ENCODE results near the gene ATP8B4.
"Not testable (repeated sequence)": the region's sequence is repeated elsewhere in the genome, so short reads cannot be mapped to it uniquely, and the experiment has no call there.

Gene ATP8B4

DNA sequence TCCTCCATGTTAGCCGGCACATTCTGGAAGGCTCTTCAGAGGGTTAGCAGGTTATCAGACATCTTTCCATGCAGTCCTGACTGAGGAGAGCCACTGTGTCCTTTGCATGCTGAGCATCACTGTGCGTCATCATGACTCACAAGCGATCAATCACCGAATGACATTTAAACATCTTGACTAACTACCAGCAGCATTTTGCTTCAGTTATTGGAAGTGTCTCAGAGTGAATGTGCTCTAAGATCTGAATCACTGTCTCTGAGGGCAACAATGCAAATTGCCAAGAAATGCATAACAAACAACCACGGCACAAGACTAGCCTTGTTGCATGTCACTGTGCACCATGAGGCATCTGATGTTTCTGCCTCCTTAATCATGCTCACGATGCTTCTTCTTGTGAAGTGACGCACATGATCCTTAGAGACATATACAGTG lies 18.3 kb upstream of the ATP8B4 start:
- DNase-seq: no peak

DNA sequence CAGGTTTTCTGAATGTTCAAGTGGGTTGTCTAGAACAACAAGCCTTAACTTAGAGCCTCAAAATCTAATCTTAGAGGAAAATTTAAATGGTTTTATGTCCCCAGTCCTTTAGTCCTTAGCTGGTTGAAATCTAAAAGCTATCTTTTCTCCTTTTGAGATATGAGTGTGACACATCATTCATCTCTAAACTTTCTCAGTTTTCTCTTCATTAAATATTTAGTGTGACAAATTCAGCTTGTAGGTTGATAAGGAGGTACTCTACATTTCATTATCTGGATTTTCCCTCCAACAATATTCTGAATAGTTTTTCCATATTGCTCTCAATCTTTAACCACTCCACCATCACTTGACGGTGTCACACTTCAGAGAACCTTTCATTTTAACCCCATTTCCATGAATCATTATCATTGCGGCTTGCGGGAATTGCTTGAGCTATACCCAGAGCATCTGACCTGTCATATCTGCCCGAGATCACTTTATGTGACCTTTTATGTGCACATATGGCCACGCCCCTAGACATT lies 16.1 kb upstream of the ATP8B4 start:
- no peak for DNase-seq

DNA sequence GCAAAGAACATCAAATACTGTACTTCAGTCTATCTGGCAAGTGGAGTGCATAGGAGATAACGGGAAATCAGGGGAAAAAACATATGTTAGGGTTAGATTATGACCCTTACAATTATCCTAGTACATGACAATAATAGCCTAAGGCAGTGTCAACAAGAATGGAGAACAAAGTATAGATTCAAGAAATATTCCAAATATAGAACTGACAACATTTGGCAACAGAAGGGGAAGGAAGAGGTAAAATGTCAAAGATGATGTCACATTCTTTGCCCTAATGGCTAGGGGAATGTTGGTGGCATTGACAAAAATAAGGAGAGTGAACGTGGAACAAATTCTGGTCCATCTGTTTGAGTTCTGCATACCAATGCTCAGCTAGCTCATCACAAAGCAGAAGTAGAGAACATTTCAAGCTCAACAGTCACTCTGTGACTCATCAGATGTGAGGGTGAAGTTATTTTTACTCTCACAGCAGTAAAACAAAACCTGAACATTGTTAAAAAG lies 15.5 kb upstream of the ATP8B4 start:
- DNase-seq: no peak

DNA sequence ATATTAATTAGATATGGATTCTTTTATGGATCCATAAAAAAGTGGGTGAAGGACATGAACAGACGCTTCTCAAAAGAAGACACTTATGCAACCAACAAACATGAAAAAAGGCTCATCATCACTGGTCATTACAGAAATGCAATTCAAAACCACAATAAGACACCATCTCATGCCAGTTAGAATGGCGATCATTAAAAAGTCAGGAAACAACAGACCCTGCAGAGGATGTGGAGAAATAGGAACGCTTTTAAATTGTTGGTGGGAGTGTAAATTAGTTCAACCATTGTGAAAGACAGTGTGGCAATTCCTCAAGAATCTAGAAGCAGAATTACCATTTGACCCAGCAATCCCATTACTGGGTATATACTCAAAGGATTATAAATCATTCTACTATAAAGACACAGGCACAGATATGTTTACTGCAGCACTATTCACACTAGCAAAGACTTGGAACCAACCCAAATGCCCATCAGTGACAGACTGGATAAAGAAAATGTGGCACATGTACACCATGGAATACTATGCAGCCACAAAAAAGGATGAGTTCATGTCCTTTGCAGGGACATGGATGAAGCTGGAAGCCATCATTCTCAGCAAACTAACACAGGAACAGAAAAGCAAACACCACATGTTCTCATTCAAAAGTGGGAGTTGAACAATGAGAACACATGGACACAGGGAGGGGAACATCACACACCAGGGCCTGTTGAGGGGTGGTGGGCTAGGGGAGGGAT lies 13.4 kb upstream of the ATP8B4 start:
- DNase-seq: not testable (repeated sequence)

DNA sequence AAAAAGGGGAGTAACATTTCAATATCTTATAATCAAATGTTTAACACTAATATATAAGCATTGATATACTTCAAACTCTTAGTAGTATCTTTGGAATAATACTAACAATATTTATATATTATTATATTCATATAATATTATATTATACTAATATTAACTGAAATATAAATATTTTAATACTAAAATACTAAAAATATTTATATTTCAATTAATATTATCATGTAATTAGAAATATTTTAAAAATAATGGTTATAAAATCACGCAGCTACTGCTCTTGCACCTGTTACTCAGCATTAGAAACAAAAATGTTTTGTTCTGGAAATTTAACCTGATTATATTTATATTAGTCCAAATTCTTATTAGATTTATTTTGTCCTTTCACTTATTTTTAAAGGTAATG lies 12.6 kb upstream of the ATP8B4 start:
- no peak for DNase-seq

DNA sequence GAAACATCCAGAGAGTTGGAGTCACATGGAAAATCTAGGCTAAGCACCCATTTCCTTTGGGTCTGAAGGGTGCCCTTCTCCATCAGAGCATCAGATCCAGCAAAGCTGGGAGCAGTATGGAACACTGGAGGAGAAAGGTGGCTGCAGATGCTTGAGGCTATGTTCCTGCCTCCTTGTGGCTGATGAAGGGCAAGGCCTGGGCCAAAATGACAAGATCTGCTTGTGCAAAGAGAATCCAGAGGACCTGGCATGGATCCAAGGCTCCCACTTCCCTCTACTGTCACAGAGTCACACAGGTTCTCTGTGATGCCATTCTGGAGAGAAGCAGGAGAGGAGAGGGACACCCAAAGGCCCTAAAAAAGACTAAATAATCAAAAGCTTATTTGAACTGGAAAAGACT lies 9.2 kb upstream of the ATP8B4 start:
- no peak for DNase-seq

DNA sequence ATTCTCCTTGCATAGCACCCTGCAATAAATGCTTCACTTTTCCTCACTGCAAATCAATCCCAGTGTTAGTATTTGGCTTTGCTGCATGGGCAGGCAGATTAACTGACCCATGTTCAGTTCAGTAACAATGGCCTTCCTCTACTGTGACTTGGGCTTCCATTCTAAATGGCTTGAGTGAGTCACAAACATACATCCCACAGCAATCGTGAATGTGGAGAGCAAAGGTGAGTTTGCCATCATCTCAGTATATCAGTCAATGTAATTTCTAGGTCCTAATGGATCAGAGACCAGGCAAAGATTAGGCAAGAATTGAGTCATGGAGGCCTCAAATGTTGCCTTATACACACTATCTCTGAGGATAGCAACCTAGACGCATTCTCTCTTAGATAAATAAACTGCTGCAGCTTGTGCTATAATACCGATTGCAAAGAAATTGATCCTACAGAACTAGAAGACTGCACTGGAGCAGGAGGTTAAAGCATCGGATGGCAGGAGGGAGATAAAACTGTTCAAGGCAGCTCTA lies 8.3 kb upstream of the ATP8B4 start:
- DNase-seq: no peak

DNA sequence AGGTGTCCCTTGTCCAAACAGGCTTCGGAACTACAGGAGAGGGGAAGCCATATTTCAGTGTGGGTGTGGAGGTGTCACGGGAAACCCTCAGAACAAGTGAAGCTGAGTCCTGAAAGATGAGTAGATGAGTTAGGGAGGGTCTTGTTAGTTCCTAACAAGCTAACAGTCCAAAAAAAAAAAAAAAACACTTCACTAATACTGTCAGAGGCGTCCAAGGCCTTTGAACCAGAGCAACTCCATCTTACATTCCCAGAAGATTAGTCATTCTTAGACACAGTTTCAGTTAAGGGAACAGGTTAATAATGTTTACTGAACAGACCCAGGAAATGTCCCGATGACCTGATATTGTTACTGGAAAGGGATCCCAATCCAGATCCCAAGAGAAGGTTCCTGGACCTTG lies 7.0 kb upstream of the ATP8B4 start:
- DNase-seq: no peak

DNA sequence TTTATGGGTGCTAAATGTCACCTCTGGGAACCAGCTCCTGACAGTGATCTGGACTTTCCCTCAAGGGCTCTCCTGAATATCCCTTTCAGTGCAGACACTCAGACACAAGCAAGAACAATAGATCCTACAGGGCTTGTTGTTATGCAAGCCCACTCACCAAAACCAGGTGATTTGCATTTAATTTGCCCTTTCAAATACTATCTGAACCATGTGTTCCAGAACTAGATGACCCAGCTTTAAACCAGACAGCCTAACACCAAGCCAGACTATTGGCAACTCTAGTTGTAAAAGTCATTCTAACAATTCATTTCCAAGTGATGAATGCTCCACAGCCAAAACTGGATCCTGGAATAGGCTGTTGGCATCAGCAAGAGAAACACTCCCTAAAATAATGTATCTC lies 5.6 kb upstream of the ATP8B4 start:
- no peak for DNase-seq

DNA sequence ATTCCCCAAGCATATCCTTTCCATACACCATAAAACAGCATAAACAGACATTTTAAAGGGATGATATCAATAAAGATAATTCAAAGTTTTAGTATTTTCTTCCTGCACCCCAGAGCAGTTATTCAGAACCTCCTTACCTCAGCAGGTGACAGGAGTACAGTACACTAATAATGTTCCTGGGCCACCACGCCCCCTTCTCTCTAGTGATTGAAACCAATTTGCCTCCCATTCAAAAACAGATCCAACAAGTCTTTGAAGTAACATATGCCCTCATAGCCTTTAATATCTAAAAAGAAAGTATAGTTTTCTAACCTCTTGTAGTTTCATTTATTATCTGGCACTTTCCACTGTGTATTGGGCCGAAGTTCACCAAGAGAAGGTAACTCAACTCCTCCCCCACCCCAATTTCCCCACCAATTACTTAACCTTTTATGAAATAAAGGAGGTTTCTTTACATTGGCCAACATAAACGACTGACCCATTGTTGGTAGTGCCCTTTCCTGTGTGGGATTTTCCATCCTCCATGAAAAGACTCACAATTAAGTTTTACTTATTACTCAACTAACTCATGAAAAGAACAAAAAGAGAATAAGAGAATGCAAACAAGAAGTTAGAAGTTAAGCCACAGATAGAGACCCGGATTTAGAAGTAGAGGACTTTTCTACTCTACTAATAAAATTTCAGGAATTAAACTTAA lies 5.0 kb upstream of the ATP8B4 start:
- DNase-seq: no peak

DNA sequence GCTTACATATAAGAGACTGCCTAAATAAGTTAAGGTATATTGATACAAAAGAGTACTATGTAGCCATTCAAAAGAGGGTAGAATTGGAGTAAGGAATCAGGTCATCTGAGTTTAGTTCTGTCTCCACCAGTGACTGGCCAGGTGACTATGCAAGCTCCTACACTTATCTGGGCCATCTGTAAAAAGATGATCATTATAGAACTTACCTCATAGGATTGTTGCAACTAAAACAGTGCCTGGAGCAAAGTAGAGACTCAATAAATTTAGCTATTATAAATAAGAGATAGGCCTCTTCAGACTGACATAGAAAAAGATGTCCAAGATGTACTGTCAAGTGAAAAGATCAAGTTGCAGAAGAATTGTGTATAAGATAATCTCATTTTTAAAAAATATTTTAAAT lies 1.7 kb upstream of the ATP8B4 start:
- DNase-seq: no peak

DNA sequence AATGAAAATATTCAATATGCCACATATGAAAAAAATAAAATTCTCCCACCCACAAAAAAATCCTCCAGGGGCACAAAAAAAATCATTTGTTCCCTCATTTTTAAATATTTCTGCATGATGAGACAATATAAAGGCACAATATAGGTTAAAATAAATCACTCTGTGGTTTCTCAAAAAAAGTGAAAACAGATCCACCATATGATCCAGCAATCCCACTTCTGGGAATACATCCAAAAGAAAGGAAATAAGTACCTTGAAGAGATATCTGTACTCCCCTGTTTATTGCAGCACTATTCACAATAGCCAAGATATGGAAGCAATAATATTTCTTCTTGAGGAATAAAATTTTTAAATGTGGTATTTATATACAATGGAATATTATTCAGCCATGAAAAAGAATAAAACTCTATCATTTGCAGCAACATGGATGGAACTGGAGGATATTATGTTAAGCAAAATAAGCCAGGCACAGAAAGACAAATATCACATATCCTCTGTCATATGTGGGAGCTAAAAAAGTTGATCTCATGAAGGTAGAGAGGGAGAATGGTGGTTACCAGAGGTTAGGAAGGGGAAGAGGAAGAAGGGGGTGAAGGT lies 1.5 kb downstream of the ATP8B4 start:
- DNase-seq: no peak

DNA sequence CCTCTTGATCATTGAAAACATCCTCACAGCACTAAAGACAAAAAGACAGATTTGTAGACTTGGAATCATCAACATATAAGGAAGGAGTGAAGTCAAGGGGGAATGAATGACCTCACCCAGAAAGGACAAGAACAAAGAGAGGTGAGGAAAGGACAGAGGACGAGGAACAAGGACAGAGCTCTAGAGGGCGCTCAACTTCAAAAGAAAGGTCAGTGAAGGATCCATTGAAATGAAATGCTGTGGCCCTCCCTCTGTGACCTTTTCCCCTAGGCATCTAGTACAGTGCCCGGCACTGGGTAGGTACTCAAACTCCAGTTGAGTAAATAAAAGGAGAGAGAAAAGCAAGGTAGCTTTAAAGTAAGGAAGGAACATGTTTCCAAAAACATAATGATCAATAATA lies 2.6 kb downstream of the ATP8B4 start:
- DNase-seq: no peak

DNA sequence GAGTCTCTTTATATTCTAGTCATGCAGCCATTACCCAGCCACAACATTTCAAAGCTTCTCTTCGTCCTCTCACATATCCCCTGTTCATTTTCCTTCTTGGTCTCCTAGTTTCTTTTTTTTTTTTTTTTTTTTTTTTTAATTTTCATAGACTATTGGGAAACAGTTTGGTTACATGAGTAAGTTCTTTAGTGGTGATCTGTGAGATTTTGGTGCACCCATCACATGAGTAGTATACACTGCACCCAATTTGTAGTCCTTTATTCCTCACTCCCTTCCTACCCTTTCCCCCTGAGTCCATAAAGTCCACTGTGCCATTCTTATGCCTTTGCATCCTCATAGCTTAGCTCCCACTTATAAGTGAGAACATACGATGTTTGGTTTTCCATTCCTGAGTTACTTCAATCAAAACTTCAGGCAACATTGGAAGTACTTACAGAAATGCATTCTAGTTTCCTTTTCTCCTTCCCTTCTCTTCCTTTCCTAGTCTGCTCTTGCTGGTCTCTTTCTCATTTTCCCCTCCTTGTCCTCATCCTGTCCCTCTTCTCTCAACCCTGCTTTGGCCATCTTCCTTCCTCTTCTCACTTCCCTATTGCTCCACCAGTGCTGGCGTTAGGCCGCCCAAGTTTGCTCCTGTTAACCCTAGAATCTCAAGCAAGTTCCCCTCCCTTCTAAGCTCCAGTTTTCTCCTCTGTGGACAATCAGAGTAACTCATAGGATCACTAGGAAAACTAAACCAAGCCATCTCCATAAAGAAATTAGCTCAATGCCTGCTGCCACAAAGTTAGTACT lies 4.8 kb downstream of the ATP8B4 start:
- no peak for DNase-seq

DNA sequence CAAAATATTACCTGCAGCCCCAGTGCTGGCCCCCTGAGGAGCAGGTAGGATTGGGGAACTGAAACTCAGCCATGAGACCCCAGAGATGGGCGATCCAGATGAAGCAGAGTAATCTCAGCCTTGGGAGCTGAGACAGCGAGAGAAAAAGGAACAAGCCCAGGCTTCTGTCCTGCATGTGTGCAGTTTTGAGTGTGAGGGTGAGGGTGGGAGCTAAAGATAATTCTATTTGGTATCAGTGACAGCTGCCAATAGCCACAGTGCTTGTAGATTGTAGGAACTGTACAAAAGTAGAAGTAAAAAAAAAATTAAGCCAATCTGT lies 5.9 kb downstream of the ATP8B4 start:
- DNase-seq: no peak

DNA sequence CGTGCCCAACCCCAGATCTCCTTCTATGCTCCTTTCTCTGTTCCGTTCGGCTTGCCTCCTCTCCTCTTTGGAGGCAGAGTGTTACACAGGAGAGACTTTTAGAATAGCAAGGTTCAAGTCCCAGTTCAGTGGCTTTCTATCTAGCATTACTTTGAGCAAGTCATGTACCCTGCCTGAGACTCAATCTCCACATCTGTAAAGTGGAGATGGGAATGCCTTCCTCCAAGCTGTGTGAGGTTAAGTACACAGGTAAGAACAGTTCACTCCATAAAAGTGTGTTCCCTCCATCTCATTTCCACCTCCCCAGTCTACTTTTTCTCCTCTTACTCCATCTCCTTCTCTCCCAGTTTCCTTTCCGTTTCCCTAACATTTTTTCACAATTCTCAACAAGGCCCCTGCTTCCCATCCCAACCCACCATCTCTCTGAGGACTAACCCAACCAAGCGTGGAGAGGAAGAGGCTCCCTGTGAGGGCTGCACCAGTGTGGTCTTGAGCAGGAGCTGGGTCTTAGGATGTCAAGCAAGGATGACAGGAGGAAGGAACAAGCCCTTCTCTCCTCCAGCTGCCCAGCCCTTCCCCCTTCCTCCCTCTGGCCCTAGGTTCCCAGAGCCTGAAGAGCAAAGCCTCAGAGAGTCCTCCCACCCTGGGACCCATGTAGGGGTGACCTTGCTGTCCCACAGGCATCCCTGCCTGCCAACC lies 6.4 kb downstream of the ATP8B4 start:
- no peak for DNase-seq

DNA sequence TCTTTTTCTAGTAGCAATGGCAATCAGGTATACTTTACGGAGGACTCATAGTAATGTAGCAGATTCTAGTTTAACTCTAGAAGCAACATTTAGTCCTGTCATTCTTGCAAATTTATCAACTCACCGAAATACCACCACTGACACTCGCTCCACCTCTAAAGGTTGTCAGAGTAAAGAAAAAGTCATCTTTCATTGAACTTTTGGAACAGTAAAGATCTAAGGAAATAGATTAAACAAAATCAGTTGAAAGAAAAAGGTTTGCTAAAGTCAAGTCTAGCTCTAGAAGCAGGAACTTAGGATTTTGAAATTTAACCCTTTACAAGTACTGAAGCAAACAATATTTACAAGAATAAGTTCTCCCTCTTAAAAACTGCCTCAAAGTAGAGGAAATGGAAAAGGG lies 8.7 kb downstream of the ATP8B4 start:
- DNase-seq: no peak

DNA sequence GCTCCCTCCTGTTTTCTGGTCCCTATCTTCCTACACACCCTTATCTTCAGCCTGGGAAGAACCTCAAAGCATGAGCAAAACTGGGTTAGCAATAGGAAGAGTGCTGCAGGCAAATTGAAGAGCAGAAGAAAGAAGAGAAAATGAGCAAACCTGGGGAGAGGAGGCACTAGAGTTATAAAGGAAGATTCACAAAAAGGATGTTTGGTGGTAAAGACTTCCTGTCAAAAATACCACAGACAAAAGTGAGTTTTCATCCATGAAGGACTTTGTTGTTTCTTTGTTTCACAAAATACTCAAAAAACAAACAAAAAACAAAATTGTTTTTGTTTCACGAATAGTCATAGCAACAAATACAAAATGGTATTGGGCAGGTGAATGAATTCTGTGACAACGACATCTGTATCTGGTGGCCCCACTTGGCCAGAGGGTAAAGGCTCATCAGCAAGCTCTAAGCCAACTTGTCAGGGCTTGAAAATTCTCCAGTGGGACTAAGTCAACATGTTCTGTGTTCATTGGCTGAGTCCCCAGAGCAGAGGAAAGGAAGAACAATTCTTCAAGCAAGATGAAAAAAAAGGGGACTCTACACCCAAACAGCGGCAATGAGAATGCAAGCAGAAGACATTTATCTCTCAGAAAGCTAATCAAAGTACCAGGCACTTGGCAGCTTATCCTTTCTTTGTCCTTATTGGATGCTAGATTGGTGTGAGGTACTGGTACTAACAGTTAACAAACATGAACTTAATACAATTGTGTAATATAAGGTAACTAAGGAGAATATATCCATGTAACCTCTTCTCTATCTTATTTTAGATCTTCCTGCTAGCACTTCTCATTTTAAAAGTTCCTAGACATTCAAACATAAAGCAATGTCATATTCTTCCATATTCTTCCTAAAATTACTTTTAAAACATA lies 9.7 kb downstream of the ATP8B4 start:
- DNase-seq: peak; percentile 16

DNA sequence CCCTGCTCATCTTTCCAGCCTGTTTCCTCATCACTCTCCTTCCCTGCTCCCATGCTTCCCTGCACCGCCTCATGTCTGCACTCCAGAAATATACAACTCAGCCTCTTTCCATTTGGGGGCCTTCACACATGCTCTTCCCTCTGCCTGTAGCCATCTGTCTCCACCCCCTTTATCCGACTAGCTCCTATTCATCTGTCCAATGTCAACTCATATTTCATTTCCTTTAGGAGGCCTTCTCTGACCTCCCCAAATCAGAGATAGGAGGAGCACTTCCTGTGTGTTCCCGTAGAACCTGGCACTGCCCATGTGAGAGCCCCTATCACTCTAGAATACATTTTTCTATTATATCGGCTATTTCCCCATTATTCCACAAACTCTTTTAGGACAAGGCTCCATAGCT lies 10.6 kb downstream of the ATP8B4 start:
- DNase-seq: peak; percentile 23

DNA sequence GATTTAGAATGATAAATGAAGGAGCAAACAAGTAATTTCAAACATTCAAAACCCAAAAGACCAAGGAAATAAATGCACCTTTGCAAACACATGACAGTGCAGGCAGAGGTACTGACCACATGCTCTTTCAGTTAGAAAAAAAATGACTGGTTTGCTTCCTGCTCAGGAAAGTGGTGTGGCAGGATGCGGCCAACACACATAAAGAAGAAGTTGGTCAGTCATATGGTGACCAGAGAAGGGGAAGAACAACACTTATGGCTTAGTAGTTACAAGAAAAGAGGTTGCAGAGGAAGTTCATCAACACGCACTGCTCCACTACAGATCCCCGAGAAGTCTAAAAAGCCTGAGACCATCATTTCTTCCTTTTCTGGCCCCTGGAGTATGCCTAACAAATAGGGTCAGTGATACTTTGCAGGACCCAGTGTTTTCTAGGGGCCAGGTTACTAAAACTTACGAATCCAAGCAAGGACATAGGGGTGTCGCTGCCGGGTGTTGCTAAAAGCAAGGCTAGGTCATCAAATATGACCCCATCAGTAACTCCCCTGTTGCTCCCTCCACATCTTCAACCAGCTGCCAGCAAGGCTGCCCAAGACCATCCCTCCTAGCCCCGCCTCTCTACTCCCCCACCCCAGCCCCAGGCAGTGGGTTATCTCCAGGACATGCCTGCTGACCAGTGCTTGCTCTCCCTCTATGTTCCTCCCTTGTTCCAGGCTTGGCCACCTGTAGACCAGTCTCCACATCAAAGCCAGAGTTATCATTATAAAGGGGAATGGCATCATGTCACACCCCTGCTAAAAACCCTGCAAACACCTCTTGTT lies 11.2 kb downstream of the ATP8B4 start:
- no peak for DNase-seq

All from DMS153 (cell line).